ENCODE data around the gene FREY1.

The FREY1 gene

DNA sequence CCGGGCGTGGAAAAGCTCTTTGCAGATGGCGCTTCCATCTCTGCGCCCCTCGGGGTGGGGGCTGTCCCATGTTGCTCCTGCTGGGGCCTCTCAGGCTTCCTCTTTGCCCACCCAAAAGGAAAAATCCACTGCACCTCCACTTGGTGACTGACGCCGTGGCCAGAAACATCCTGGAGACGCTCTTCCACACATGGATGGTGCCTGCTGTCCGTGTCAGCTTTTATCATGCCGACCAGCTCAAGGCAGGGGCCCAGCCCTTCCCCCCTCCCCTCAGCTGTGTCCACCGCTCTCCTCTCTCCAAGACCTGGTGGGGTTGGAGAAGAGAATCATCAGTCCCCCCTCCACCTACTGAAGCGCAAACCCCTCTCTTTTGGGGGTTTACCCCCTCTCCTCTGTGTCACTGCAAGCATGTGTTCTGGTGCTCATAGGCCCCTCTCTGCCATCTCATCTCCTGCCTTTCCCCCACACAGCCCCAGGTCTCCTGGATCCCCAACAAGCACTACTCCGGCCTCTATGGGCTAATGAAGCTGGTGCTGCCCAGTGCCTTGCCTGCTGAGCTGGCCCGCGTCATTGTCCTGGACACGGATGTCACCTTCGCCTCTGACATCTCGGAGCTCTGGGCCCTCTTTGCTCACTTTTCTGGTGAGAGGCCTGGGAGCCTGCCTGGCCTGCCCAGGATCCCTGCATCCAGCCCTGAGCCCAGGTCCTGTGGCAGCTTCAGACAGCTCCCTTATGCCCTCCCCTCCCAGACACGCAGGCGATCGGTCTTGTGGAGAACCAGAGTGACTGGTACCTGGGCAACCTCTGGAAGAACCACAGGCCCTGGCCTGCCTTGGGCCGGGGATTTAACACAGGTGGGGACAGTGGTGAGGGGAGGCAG lies 17.2 kb upstream of the FREY1 start:
- no peak for DNase-seq
- in situ Hi-C loops (cut with HindIII; ENCODE audit: low pct_ligation_motif_present, low sequenced_read_pairs), result no loop called here
- Histone ChIP-seq H3K4me3 (ENCODE audit: low read depth, low read length) (no peak overlapping the region), H3K27me3 (replicated peaks) (peaks cover 32% of the 10 kb centered on the region), H3K27ac (no peak overlapping the region), H3K36me3 (replicated peaks) (no peaks in the 10 kb centered on the region)
- TF ChIP-seq, protein P1, sequence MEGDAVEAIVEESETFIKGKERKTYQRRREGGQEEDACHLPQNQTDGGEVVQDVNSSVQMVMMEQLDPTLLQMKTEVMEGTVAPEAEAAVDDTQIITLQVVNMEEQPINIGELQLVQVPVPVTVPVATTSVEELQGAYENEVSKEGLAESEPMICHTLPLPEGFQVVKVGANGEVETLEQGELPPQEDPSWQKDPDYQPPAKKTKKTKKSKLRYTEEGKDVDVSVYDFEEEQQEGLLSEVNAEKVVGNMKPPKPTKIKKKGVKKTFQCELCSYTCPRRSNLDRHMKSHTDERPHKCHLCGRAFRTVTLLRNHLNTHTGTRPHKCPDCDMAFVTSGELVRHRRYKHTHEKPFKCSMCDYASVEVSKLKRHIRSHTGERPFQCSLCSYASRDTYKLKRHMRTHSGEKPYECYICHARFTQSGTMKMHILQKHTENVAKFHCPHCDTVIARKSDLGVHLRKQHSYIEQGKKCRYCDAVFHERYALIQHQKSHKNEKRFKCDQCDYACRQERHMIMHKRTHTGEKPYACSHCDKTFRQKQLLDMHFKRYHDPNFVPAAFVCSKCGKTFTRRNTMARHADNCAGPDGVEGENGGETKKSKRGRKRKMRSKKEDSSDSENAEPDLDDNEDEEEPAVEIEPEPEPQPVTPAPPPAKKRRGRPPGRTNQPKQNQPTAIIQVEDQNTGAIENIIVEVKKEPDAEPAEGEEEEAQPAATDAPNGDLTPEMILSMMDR (IDR thresholded peaks at IDR 0.05; ENCODE audit: low read depth, low read length, missing control alignments), result no peak

DNA sequence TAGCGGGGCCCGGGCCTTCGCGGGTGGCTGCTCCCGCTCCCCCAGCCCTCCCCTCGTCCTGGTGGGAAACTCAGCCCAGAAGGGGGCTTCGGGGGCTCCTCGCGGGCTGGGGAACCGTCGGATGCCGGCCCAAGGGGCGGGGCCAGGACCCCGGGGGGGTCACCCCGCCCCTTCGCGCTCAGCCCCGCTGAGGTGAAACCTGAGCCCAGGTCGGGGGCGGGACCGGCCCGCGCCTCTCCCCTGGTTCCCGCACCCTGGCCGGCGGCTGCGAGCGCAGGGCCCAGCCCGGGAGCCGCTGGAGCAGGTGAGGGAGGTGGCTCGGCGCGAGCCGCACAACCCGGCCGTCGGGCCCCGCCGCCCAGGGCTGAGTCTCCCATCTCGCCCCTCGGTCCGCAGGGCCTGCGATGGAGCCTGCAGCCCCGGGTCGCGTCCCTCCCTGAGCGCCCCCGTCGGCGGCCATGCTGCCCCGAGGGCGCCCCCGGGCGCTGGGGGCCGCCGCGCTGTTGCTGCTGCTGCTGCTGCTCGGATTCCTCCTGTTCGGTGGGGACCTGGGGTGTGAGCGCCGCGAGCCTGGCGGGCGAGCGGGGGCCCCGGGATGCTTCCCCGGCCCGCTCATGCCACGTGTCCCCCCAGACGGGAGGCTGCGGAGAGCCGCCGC lies 15.5 kb upstream of the FREY1 start, which contains the start of gene LARGE2:
Gene LARGE2, plus strand, starts transcription at position 232 of the 658 bp plus-strand sequence. Its CDS starts 227 bp downstream, at position 459.
- H3K36me3 ChIP-seq (replicated peaks), result no peaks in the 10 kb centered on the region
- H3K27ac ChIP-seq, result no peak within 1 kb of the TSS
- TF ChIP-seq, protein P1 (IDR thresholded peaks at IDR 0.05; ENCODE audit: low read depth, low read length, missing control alignments), result no peak
- no peak within 1 kb of the TSS for H3K4me3 ChIP-seq (ENCODE audit: low read depth, low read length)
- in situ Hi-C loops (cut with HindIII; ENCODE audit: low pct_ligation_motif_present, low sequenced_read_pairs), result no loop called here
- DNase-seq, result no peak
- peaks cover 32% of the 10 kb centered on the region for H3K27me3 ChIP-seq (replicated peaks)

DNA sequence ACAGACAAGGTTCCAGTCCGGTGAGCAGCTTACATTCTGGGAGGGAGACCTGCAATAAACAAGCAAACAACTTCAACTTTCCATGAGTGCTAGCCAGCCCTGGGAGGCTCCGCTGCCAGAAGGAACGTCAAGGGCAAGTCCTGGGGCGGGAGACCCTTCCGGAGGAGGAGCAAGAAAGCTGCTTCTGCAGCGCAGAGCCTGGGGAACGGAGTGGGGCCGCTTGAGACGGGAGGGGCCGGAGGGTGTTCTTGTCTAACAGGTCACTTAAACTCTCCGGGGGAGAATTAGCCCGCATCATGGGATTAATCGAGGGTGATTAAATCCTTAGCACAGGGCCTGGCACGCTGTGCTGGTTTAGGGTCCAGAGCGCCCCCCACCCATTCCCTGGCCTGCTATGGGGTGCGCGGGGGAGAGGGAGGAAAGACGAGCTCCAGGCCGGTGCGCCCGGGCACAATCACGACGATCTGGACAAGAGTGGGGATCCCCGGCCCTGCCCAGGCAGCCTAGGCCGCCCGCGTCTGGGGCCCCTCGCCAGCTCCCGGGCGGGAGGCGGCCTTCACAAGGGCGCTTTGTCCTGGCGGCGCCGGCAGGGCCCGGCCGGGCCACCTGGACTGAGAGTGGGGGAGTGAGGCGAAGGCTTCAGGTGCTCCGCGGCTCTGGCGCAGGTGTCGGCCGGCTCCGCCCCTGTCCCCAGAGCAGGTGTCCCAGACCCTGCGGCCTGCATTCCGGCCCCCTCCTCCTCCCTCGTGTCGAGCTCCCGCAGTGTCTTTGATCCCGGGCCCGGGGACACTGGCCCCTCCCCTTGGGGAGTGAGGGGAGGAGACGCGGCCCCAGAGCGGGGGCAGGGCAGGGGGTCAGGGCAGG lies 14.7 kb upstream of the FREY1 start:
- no peak overlapping the region for H3K4me3 ChIP-seq (ENCODE audit: low read depth, low read length)
- H3K27me3 ChIP-seq (replicated peaks), result peaks cover 32% of the 10 kb centered on the region
- H3K36me3 ChIP-seq (replicated peaks), result no peaks in the 10 kb centered on the region
- no peak for DNase-seq
- H3K27ac ChIP-seq, result no peak overlapping the region
- in situ Hi-C loops (cut with HindIII; ENCODE audit: low pct_ligation_motif_present, low sequenced_read_pairs), result no loop called here
- TF ChIP-seq, protein P1 (IDR thresholded peaks at IDR 0.05; ENCODE audit: low read depth, low read length, missing control alignments), result no peak

DNA sequence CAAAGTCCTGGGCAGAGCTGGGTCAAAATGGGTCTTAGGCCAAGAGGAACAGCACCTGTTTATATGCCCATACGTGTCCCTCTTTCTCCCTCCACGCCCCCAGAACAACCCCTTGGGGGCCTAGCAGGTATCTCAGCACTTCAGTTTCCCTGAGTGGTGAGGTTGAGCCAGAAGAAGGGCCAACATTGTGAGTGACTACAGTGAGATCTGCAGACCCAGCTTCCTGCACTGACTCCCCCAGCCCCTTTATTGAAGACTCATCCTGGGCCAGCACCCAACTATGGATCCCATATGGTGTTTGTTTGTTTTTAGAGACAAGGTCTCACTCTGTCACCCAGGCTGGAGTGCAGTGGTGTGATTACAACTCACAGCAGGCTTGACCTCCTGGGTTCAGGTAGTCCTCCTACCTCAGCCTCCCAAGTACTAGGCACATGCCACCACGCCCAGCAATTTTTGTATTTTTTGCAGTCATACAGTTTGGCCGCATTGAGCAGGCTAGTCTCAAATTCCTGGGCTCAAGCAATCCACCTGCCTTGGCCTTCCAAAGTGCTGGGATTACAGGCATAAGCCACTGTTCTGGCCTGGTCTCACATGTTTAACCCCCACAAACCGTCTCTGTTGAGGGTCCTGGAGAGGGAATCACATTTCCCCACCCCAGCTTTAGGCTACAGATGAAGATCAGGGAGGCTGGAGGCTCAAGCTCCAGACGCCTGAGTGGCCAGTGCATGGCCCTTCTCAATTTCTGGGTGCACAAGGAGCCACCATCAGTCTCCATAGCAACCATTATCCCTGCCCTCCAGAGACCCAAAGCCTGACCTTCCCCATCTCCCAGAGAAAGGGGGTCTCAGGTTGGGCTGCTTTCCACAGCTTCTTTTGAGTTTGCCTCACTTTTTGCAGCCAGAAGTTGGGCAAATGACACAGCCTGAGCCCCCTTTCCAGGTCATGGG lies 13.7 kb upstream of the FREY1 start:
- Histone ChIP-seq H3K36me3 (replicated peaks) (no peaks in the 10 kb centered on the region), H3K27me3 (replicated peaks) (peaks cover 32% of the 10 kb centered on the region), H3K27ac (no peak overlapping the region), H3K4me3 (ENCODE audit: low read depth, low read length) (no peak overlapping the region)
- TF ChIP-seq, protein P1 (IDR thresholded peaks at IDR 0.05; ENCODE audit: low read depth, low read length, missing control alignments), result no peak
- no peak for DNase-seq
- in situ Hi-C loops (cut with HindIII; ENCODE audit: low pct_ligation_motif_present, low sequenced_read_pairs), result no loop called here

All from brain microvascular endothelial cell (primary cell).